CD4-positive, alpha-beta T cell treated with Interleukin-12 subunit alpha and Interleukin-12 subunit beta, for 1 hour (primary cell): ENCODE data around the gene FRAS1.
"Not testable (repeated sequence)": the region's sequence is repeated elsewhere in the genome, so short reads cannot be mapped to it uniquely, and the experiment has no call there.

ENCODE experiments used
- DNase-seq: peaks from one replicate; pipeline ENCODE4 v3.0.0-alpha.2; 2020

Gene FRAS1

DNA sequence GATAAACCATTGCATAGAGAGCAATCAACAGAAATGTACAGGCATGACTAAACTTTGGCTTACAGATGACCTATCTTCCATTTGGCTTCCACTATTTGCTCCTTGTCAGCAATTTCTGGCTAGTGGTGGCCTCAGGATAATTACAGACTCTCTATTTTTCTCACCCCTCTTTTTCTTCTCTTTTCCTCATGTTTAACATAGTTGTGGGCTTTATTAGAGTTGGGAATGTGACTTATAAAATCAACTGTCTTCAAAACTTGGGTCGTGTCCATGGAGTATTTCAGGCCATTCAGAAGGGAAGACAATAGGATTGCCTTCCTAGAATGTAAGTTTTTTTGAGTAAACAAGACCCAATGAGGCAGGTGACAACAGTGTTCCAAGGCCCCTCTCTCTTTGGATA is 236.2 kb downstream of the FRAS1 start:
- DNase-seq, result no peak

DNA sequence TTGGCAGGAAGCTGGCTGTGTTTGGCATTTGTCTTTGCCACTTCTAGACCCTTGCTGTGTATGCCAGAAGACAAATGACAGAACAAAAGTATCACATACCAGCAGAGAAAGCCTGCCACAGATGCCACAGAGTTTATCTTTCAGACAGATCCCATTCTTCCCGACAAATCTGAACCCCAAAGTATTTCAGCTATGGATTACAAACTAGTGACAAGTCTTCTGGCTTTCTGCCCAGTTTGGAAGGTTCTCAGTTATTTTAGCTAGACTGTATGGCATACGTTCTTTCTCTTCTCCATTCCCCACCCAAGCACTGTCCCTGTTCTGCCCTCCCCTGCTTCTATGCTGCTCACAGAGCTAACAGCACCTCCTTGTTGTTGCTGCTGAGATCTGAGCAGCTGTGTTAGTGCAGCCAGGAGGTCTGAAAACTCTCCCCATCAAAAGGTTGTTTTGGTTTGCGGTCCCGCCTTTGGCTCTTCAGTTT is 236.7 kb downstream of the FRAS1 start:
- no peak for DNase-seq

DNA sequence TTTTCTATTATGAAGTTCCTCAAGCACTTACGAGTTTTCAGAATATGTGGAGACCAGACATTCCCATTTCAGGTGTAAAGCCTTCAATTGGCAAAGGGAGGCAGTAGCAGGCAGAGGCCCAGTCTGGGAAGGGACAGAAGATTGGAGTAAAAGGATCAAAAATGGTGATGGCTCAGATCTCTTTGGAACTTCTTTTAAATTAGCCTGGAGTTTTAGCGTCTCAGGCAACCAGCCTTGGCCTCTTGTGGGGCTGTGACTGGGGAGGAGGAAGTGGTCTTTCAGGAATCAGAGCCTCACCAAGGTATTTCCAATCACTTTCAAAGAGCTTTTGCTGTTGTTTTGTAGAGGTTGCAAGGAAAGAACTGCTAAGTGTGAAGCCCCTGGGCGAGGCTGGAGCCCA is 239.1 kb downstream of the FRAS1 start:
- DNase-seq, result no peak

DNA sequence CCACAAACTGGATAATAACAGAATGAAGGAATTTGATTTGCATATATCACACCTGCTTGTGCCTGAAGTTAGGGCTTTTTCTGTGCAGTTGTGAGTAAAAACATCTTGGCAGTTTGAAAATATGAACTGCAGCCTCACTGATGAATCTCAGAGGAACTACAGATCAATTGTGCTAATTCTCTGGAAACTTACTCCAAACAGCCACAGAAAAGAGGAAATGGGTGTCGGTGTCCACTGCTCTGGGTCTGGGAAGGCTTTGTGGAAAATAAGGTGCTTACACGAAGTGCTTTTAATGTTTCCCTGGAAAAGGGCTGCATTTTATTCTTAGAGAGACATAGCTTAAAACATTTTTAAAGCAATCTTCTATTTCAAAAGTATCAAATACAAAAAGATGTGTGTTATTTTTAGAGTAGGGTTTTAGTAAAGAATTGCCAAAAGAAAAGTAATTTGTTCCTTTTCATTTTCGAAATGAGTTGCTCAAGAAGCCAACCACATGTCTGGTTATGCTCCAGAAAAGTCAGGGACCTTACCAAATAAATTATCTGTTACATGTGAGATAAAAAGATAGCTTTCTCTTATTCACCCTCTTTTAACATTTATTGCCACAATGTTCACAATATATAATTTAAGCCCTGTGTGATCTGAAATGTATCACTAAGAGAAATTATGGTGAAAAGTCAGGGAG is 240.1 kb downstream of the FRAS1 start:
- DNase-seq, result no peak

DNA sequence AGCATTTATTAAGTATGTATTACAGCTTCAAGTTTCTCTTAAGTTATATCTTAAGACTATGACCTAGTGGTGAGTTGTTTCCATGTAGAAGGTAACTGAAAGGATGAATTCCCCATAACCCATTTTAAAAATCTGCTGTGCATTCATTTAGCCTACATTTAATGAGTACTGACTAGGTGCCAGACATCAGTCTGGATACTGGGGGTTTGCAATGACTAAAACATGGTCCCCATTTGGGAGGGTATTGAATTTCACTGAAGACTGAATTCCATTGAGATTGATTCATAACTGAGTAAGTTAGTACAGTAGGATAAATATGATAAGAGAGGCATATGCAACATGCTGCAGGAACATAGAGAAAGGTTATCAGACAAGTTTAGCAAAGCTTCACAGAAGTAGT is 241.5 kb downstream of the FRAS1 start:
- DNase-seq, result no peak

DNA sequence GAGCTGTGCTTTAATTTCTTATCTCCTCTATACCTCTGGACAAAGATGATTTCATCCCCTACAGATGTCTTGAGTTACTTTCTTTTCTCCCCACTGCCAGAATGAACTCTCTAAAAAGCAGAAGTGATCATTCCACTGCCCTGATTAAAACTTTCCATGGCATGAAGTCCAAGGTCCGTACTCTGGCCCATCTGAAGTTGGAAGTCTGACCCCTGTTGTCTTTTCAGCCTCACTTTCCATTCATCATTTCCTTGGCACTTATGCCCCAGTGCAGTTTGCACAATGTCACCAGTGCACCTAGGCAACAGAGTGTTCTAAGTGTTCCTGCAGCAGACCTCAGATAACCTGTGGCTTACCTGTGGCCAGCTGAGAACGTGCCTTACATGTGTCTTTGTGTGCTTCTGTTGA is 242.4 kb downstream of the FRAS1 start:
- no peak for DNase-seq

DNA sequence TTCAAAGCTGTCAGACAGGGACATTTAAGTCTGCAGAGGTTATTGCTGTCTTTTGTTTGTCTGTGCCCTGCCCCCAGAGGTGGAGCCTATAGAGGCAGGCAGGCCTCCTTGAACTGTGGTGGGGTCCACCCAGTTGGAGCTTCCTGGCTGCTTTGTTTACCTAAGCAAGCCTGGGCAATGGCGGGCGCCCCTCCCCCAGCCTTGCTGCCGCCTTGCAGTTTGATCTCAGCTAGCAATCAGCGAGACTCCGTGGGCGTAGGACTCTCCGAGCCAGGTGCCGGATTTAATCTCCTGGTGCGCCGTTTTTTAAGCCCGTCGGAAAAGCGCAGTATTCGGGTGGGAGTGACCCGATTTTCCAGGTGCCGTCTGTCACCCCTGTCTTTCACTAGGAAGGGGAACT is 250.1 kb downstream of the FRAS1 start:
- not testable (repeated sequence) for DNase-seq

DNA sequence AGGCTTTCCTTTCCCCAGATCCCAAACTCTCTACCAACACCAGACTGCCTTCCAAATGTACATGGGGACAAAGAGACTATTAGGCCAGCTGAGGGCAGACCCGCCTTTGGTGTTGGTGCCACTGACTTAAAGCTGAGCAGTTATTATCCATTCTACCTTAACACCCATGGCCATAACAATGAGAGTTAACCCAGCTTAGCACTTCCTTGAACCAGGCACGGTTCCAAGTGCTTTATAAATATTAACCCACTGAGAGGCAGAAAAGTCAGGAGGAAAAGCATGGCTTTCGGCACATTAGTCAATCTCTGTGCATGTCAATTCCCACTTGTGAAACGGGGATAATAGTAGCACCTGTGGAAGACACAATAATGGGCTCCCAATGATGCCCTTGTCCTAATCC is 251.4 kb downstream of the FRAS1 start:
- no peak for DNase-seq

DNA sequence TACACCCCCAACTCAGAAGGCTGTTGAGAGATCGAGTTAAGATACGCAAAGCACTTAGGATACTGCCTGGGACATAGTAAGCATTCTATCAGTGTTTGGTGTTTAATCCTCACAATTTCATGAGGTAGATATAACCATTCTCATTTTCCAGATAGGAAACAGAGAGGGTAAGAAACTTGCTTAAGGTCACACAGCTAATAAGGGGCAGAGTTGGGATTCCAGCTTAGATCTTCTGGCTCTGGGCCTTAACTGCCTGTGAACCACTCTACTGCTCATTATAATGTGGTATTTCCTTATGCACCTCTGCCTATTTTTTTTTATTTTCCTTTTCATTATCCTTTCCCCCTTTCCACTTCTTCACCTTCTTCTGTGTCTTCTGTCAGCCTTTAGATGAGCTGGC is 252.2 kb downstream of the FRAS1 start:
- DNase-seq, result no peak

DNA sequence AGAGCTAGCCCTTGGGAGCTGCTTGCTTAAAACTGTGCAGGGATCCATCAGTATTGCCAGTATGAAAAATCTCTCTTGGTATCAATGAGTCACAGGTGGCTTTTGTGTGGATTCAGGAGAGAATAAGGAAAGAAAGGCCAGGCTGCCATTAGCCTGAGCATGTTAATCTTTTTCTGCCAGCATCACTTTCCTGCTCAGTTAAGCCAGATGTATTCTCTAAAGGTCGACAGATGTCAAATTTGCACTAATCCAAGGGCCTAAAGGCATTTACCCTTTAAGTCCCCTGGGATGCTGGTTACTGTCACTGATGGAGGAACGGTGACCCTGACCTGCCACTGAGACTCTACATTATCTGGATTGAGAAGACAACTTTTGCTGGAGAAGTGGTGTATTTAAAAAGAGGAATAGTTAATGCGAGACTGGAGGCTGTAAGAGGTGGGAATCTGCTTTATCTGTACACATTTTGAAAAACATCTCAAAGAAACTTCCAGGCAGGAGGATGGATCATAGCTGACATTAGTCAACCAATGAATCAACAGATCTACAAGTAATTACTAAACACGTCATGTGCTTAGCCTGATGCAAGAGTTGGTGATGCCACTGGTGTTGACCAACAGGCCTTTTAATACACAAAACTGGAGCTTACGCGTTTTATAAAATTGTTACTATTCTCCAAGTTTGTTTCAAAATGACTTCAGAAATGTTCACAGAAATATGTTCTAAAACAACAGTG is 253.1 kb downstream of the FRAS1 start:
- no peak for DNase-seq

DNA sequence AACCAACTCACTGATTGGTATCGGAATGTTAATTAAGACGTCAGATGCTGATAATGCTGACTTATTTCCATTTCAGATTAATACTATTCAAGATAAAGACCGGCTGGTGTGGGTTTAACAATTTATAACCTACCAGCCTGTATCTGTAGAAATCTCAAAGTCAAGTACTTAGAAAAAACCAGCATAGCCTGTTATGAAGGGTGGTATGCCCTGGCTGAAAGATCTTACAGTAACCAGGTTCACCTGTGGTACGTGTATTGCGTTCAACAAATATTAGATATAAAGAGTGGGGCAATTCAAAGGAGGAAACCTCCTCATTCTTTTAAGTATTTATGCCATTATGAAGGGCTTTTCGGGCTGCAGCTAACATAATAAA is 253.6 kb downstream of the FRAS1 start:
- DNase-seq, result no peak

DNA sequence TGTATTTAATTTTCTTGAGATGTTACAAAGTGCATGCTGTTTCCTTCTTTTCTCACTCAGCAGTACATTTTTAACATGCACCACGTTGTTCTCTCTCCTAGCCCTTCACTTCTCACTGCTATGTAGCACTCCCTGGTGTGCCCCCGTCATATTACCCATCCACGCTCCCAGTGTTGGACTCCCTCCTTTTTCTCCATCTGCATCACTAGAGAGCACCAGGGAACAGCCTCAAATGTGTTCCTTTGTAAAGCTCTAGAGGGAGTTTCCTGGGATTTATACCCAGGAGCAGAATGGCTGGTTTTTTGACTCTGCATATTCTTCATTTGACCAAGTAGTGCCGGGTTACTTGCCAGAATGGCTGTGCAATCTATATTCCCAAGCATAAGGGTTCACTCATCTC is 254.2 kb downstream of the FRAS1 start:
- no peak for DNase-seq

DNA sequence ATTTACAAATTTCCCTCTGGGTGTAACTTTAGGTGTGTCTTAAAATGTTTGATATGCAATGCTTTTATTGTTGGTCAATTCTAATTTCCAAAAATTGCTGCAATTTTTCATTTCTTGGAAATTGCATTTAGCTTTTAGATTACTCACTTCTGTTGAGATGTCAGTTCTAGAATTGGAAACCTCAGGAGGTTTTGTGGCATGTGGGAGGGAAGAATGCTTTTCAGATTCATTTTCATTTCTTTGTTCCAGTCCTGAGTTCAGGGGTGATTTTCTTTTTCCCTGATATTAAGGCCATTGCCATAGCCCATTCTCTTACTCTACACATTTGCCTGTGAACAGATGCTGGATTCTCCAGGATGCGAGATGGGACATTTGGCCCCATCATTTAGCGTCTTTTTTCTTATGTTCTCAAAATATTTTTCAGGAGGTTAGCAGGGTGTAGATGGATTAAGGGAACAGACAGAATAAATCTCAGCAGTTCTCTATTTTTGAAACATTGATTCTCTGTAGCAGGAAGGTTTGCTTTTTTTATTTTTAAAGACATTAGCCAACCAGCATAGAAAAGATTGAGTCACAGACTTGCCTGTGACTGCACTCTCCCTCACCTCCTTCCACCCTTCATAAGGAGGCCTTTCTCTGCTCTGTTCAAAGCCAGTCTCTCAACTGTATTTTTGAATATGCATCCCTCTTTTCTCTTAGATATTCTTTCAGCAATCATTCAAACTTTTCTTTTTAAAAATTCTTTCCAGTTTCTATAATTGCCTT is 256.0 kb downstream of the FRAS1 start:
- DNase-seq, result no peak

DNA sequence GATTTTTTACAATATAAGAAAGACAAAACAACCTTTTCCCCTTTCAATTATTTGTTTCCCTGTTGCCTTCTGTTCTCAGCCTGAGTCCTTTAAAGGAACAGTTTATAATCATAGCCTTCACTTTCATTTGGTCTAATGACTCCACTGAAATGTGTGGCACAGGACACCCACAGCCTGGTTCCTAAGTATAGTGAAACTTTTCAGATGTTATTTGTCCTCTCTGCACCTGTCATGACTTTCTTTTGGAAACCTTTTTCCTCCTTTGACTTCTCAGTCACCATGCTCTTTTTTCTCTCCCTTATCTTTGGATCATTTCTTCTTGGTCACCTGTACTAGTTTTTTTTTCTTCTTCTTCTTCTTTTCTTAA is 256.6 kb downstream of the FRAS1 start:
- DNase-seq, result no peak

DNA sequence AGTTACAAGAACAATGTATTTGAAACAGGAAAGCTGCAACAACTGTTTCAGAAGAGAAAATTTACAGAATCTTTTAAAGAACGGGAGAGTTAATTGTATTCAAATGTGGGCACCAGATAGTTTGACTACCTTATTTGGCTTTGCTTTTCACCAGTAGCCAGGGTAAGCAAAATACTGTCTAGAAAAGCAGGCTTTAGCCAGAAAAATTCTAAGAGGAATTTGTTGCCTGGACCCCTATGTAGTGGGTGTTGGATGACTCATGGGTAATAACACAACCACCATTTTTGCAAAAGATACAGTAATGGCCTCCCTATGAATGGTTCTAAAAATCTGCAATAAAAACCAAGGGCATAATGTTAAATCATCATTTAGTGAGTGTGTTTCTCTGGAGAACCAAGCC is 261.0 kb downstream of the FRAS1 start:
- DNase-seq, result no peak

DNA sequence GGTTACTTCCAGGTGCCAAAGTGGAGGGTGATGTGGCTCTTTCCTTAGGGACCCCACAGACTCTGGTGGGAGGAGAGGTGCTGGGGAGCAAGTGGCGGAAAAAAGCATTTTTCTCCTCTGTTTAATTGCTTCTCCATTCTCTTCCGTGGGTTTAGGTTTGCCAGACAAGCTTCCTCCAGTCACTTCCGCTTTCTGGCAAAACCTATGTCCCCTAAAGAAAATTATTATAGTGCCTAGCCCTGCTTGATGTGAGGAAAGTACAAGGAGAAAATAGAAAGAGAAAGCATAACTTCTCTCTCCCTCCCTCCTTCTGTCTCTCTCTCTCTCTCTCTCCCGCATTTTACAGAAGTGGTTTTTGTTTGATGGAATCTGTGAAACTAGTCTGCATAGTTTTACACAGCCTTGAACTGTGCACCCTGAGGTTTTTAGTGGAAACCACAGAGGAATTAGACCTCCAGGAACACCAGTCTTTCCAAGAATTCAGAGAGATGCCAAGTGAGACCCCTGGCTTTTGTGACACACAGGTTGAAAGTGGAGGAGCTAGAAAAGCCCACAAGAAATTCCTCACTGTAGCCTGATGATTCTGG is 263.3 kb downstream of the FRAS1 start:
- no peak for DNase-seq

DNA sequence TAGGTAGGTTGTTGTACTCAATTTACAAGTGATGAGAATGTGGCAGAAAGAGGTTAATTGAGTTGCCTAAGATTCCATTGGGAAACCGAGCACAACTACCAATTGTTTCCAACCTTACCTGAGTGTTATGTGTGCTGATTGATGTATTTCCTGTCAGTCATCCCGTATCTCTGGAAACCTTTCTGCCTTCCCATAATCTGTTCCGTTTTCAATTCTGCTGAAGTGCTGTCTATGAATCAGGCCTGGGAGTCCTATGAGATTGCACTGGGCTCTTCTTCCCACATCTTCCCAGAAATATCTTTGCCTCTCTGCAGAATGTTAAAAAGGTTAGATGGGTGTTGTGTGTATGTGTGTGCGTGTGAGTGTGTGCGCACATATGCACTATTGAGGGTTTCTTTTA is 264.9 kb downstream of the FRAS1 start:
- DNase-seq, result no peak

DNA sequence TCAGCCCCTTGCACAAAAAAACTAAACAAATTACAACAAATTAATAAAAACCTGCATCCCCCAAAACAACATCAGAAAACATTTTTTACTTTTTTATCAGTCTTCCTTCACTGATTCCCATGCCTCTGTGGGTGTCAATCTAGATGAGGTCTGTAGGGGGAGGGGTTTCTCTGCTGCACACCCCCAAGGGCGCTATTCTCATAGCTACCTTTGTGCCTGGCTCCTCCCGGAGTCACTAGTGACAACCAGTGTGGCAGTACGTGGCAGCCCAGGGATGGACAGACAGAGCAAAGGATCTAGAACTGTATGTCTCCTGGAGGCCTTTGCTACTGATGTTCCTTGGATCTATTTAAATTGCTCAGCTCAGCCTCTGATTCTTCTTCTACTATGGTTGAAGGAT is 266.3 kb downstream of the FRAS1 start:
- DNase-seq, result no peak

DNA sequence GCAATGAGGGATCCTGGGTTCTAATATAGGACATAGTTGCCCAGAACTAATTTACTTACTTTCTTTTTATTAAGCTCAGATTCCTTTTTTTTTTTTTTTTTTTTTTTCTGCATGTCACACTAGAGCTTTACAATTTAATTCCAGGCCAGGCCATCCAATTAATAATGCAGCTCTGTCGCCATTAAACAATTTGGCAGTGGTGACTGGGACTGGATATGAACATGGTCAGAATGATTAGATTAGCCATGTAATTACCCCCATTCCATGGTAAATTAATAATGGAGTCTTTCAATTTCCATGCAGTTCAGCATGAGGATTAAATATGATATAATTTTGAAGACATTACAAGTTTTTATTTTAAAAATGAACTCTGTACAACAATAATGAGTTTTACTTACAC is 267.5 kb downstream of the FRAS1 start:
- no peak for DNase-seq

DNA sequence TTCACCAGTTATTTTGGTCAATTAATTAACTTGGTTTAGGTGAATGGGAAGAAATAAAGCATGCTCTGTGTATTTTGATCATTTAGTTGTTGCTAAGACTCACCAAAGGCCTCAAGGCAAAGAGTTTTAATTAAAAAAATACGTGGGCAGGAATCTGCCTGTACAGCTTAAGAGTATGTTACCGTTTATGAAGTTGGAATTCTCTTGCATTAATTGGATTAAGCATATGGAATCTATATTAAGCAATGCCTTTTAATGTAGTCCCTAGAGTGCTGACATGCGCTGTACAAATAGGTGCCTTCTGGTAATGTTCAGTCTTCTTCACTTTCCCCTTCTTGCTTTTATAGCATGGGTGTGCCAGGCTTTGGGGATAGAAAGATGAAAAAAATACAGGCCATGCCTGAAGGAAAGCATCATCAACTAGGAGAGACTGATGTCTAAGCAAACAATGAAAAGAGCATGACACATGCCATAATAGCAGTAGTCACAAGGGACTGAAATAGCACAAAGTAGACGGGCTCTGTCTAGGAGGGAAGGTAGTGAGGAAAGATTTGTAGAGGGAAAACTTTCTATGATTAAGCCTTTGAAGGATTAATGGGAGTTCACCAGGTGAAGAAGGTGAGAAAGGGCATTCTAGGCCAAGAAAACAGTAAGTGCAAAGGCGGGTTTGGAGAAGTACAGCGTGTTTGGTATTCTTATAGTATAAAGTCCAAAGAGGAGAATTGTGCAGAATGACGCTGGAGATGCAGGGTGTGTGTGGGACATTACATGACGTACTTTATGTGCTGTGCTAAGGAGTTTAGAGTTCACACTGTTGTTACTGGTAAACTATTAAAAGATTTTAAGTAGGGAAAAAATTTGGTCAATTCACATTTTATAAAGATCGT is 268.4 kb downstream of the FRAS1 start:
- no peak for DNase-seq

DNA sequence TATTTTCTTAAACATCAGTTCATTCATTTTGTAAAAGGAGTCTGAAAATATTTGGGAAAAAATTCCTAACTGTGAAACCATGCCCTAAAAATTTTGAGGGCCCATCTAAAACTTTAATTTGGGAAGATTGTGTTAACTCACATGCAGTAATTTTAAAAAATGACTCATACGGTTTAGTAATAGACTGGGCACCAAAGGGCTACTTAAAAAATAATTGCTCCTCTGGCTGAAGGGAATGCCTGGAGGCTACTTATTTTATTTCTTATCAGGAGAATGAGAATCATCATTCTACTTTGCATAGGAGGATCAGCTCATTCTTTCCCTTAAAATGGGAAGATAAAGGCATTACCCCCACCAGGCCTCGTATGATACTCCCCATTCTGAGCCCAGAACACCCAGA is 271.5 kb downstream of the FRAS1 start:
- DNase-seq, result not testable (repeated sequence)

DNA sequence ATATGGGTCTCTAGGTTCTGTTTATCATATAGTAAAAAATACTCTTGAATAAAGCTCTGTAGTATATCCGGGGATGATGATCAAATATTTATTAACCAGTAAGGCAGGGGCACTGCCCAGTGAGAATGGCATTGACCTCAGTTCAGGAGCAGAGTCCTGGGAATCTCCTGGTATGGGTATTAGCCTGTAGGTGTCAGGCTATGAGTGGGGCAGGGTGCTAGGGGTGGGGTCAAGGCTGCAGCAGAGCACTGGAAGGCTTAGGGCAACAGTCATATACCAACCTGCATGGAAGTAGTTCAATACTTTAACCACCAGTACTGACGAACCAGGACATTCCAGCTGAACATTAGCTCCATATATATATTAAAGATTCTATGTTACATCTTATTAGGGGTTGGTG is 274.1 kb downstream of the FRAS1 start:
- no peak for DNase-seq

DNA sequence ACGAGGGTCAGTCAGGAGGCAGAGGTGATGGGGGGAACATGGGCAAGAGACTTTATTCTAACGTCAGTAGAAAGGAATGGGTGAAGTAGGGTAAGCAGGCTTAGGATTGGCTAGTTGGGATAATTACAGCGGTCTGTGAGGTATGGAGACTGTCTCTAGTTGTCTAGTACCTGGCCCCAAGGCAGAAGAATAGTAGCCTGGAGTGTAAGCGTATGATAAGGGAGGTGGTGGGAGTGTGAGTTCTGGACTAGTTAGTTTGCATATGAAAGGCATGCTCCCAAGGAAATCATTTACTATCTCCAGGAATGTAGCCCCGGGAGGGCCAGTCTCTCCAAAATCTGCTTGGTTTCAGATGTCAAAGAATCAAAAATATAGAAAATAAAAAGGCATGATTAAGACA is 274.8 kb downstream of the FRAS1 start:
- DNase-seq, result no peak
